ENCODE results near the gene MRPL10. TPM values are rescaled to one million over a fixed set of nuclear protein-coding genes. Genes with fewer than 3 reads are reported as not detected.

Gene MRPL10
- total and polyA plus RNA-seq, 2 of the 8 experiments (the other 6 are each of a cell fraction or from before 2014, with no cell fraction given): 85.3 to 214 TPM

- H4K8ac ChIP-seq (ENCODE audit: extremely low read depth, insufficient read depth, low read length): no peak overlapping the region
- no peaks in the 10 kb centered on the region for H3K79me2 ChIP-seq (ENCODE audit: control insufficient read depth in 1 of 2, insufficient read depth in 2 of 2, low read length in 2 of 2)
- H3K23me2 ChIP-seq (ENCODE audit: low read depth, low read length): peaks cover 8% of the 10 kb centered on the region; the same call in 1 of the 2 replicates
- H3K79me1 ChIP-seq (ENCODE audit: low read depth, low read length): no peaks in the 10 kb centered on the region; the same call in 1 of the 2 replicates
- H3K27me3 ChIP-seq (replicated peaks in 1 of 4; ENCODE audit: control insufficient read depth in 3 of 4, extremely low read depth in 1 of 4, insufficient read depth in 3 of 4, low read length in 3 of 4): no peaks in the 10 kb centered on the region
- no peak overlapping the region for H2BK120ac ChIP-seq (replicated peaks; ENCODE audit: low read depth, low read length)
- H4K5ac ChIP-seq (ENCODE audit: insufficient read length, low read depth, low read length): no peak overlapping the region
- no peak overlapping the region for H3K9ac ChIP-seq (replicated peaks in 1 of 4; ENCODE audit: extremely low read depth in 1 of 4, low read depth in 3 of 4, low read length in 3 of 4)
- no peaks in the 10 kb centered on the region for H3K9me3 ChIP-seq (ENCODE audit: insufficient read depth in 2 of 2, low read depth in 1 of 2, low read length in 1 of 2)
- H3K4ac ChIP-seq (replicated peaks; ENCODE audit: insufficient read length, low read depth, low read length): no peak overlapping the region
- DNase-seq (ENCODE audit: low read depth in 1 of 2, low spot score in 2 of 2): no peak
- H3K4me1 ChIP-seq (replicated peaks in 1 of 4; ENCODE audit: control insufficient read depth in 3 of 4, insufficient read depth in 4 of 4, low read length in 3 of 4): peaks cover 0 to 6% (median 5%) of the 10 kb centered on the region in 4 experiments; a peak in 6 of 7 replicates
- H2BK15ac ChIP-seq (ENCODE audit: low read length): no peak overlapping the region
- H4K91ac ChIP-seq (replicated peaks; ENCODE audit: insufficient read length, low read length): no peak overlapping the region
- no peak overlapping the region for H2BK20ac ChIP-seq (ENCODE audit: low read length)
- H2BK5ac ChIP-seq (ENCODE audit: low read depth, low read length): no peak overlapping the region
- H3K23ac ChIP-seq (ENCODE audit: insufficient read length): no peak overlapping the region
- ChIA-PET CTCF (ENCODE audit: partially characterized antibody) (interaction anchor here (1.4 kb wide), 2 partner anchors 15 to 39 kb away, joined by 3 to 4 read pairs; no protein-coding TSS in a partner anchor), POLR2A (ENCODE audit: partially characterized antibody) (interaction anchor here (1.0 to 1.2 kb wide), 2 partner anchors 10 to 20 kb away, joined by 3 read pairs; no protein-coding TSS in a partner anchor)
- FAIRE-seq: no peak
- no peak overlapping the region for H3K27ac ChIP-seq (ENCODE audit: low read depth, low read length)
- no peak overlapping the region for H2AFZ ChIP-seq (ENCODE audit: low read length)
- H3K4me3 ChIP-seq (ENCODE audit: extremely low read depth in 1 of 4, insufficient read depth in 2 of 4, low read depth in 3 of 4, low read length in 4 of 4): no peak overlapping the region
- 88% methylated on average over 10 of the region's 10 CpGs; no CpG with 5 or more reads in 1 of the 2 experiments for WGBS, 2 experiments (ENCODE audit: extremely low coverage in 1 of 2, insufficient coverage in 1 of 2, insufficient read length in 1 of 2, insufficient replicate concordance in 2 of 2, low coverage in 1 of 2, low lambda C conversion rate in 2 of 2, missing lambda C conversion rate in 1 of 2)
- no peak overlapping the region for H3K56ac ChIP-seq (replicated peaks; ENCODE audit: insufficient read length, low read depth, low read length)
- no peak overlapping the region for H3K18ac ChIP-seq (ENCODE audit: extremely low read depth, low read length)
- H4K20me1 ChIP-seq (replicated peaks in 1 of 2; ENCODE audit: control insufficient read depth in 1 of 2, insufficient read depth in 2 of 2, low read length in 2 of 2): peaks cover 0 to 1% of the 10 kb centered on the region in 2 experiments
- no peak overlapping the region for H2BK12ac ChIP-seq (ENCODE audit: low read depth, low read length)
- H3K36me3 ChIP-seq (ENCODE audit: control insufficient read depth in 2 of 4, insufficient read depth in 4 of 4, low read length in 3 of 4): no peaks in the 10 kb centered on the region; a peak in 1 of 8 replicates
- H3K14ac ChIP-seq (ENCODE audit: insufficient read length): no peak overlapping the region
- no peak overlapping the region for H3K4me2 ChIP-seq (ENCODE audit: insufficient read depth in 1 of 2, low read depth in 2 of 2, low read length in 2 of 2)
- no peak overlapping the region for H2AK5ac ChIP-seq (ENCODE audit: low read depth, low read length)
- TF ChIP-seq CTCF (IDR thresholded peaks at IDR 0.05; ENCODE audit: control extremely low read depth in 1 of 3, insufficient read depth in 1 of 3, low read depth in 1 of 3, low read length in 3 of 3) (no peak), SIX5 (IDR thresholded peaks at IDR 0.05; ENCODE audit: low read depth, low read length) (no peak), KDM4A (IDR thresholded peaks at IDR 0.05; ENCODE audit: low read depth, low read length, severe bottlenecking) (no peak), EGR1 (IDR thresholded peaks at IDR 0.05; ENCODE audit: borderline replicate concordance, low read depth, low read length) (no peak), TBP (IDR thresholded peaks at IDR 0.05; ENCODE audit: low read depth, low read length) (no peak), POLR2A (IDR thresholded peaks at IDR 0.05; ENCODE audit: control extremely low read depth in 1 of 2, low read depth in 2 of 2, low read length in 2 of 2) (no peak), JUN (IDR thresholded peaks at IDR 0.05; ENCODE audit: low read depth, low read length) (no peak), SUZ12 (IDR thresholded peaks at IDR 0.05; ENCODE audit: low read length) (no peak), JUND (IDR thresholded peaks at IDR 0.05; ENCODE audit: low read length) (no peak), EZH2 (IDR thresholded peaks at IDR 0.05; ENCODE audit: low read depth, low read length, severe bottlenecking) (no peak), USF2 (IDR thresholded peaks at IDR 0.05; ENCODE audit: low read length) (no peak)
Observed at GRCh38 chr17:47816947-47817346, 14.4 kb downstream of the MRPL10 start.

Measured in H1 (cell line).